ENCODE results near the gene HOXD13.

The HOXD13 gene

DNA sequence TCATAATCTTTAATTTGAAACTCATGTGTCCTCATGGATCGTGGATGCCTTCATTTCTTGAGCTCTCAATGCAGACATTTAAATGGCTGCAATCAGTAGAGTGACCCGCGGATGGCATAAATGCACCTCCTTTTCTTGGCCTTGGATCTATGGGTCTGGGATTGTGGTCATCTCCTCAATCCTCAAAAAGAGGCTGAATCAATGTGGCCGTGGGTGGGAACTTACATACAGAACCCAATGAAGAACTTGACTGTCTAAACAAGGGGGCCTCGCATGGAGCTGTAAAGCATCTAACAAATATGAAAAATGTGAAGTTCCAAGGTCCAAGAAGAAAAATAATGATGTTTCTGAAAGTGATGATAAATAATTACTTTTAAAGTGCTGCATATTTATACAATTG is 2.9 kb downstream of the HOXD13 start:
- TF ChIP-seq FOXP2 (optimal IDR thresholded peaks at IDR 0.05; ENCODE audit: borderline replicate concordance, extremely low read depth, extremely low read length, insufficient read depth) (no peak), TAF1 (IDR thresholded peaks at IDR 0.05; ENCODE audit: borderline replicate concordance, insufficient read depth, low read length) (no peak), POLR2AphosphoS5 (IDR thresholded peaks at IDR 0.05; ENCODE audit: low read depth, low read length) (no peak), SIN3A (IDR thresholded peaks at IDR 0.05; ENCODE audit: borderline replicate concordance, insufficient read depth, low read length) (no peak)
- TF ChIP-seq, protein P1, sequence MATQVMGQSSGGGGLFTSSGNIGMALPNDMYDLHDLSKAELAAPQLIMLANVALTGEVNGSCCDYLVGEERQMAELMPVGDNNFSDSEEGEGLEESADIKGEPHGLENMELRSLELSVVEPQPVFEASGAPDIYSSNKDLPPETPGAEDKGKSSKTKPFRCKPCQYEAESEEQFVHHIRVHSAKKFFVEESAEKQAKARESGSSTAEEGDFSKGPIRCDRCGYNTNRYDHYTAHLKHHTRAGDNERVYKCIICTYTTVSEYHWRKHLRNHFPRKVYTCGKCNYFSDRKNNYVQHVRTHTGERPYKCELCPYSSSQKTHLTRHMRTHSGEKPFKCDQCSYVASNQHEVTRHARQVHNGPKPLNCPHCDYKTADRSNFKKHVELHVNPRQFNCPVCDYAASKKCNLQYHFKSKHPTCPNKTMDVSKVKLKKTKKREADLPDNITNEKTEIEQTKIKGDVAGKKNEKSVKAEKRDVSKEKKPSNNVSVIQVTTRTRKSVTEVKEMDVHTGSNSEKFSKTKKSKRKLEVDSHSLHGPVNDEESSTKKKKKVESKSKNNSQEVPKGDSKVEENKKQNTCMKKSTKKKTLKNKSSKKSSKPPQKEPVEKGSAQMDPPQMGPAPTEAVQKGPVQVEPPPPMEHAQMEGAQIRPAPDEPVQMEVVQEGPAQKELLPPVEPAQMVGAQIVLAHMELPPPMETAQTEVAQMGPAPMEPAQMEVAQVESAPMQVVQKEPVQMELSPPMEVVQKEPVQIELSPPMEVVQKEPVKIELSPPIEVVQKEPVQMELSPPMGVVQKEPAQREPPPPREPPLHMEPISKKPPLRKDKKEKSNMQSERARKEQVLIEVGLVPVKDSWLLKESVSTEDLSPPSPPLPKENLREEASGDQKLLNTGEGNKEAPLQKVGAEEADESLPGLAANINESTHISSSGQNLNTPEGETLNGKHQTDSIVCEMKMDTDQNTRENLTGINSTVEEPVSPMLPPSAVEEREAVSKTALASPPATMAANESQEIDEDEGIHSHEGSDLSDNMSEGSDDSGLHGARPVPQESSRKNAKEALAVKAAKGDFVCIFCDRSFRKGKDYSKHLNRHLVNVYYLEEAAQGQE (IDR thresholded peaks at IDR 0.05; ENCODE audit: insufficient read depth in 1 of 2, low read depth in 2 of 2, low read length in 2 of 2) = no peak

DNA sequence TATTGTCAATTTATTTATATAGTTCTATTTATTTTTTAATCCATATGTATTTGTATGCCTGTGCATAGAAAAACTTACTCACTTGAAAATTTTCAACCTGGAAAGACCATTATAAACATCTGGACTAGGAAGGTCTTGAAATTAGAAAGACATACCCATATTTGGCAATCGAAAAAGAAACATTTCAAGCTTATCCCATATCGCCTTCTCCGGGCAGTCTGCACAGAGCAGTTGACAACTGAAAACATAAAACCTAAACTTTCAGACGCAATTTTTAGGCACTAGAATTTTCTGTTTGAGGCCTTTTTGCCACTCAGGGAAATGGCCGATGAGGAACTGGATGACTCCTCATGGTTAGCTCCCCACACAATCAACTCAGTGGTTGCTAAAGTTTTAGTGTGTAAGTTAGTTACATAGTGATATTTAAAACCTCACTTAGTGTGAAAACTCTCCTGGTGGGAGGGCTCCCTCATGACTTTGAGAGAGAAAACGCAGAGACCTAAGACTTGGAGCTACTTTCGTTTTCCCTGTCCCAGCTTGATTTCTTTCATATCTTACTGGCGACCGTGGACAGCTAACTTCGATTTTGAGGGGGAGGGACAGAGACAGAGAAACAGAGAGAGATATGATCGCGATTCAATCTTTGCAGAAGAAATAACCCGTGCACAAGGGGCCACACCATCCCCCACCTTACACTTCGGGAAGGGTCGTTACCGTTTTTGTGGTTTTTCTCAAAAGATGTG is 3.9 kb downstream of the HOXD13 start:
- TF ChIP-seq, protein P1 (IDR thresholded peaks at IDR 0.05; ENCODE audit: insufficient read depth in 1 of 2, low read depth in 2 of 2, low read length in 2 of 2) = no peak
- TF ChIP-seq SIN3A (IDR thresholded peaks at IDR 0.05; ENCODE audit: borderline replicate concordance, insufficient read depth, low read length) = no peak
- TF ChIP-seq POLR2AphosphoS5 (IDR thresholded peaks at IDR 0.05; ENCODE audit: low read depth, low read length) = no peak
- TF ChIP-seq FOXP2 (optimal IDR thresholded peaks at IDR 0.05; ENCODE audit: borderline replicate concordance, extremely low read depth, extremely low read length, insufficient read depth) = no peak
- no peak for TF ChIP-seq TAF1 (IDR thresholded peaks at IDR 0.05; ENCODE audit: borderline replicate concordance, insufficient read depth, low read length)

DNA sequence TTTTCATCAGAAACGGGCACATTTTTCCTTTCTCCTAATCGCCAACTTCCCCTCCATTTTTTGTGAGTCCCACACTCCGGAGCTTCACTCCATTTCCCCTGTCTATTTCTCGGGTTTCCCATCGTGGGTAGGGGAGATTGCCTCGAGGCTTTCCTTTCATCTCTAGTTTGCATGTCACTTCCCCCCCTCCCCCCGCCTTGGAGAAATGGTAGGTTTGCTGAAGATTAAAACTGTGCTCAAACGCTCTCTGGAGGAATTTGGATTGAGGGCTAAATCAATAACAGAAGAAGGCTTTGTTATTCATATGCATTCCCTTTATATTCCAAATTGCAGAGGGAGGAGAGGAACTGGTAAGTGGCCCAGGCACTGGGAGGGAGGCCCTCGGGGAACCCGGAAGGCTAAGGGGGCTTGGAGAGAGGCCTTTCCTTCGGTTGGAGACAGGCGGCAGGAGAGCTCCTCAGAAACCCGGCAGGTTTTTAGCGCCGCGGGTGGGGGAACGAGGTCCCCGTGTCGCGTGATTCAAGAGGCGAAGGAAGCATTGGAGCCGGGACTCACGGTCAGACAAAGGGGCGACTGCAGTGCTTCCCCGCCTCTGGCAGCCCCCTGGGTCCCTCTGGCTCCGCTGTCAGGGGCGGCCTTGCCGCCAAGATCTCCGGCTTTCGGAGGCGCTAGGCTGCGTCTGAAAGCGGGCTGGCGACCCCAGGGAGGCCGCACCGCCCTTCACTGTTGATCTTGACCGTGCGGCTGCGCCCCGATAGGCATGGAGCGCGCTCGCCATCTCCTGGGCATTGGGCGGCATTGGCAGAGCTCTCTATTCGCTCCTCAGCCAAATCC is 4.7 kb downstream of the HOXD13 start:
- no peak for TF ChIP-seq TAF1 (IDR thresholded peaks at IDR 0.05; ENCODE audit: borderline replicate concordance, insufficient read depth, low read length)
- TF ChIP-seq, protein P1 (IDR thresholded peaks at IDR 0.05; ENCODE audit: insufficient read depth in 1 of 2, low read depth in 2 of 2, low read length in 2 of 2) = no peak
- TF ChIP-seq SIN3A (IDR thresholded peaks at IDR 0.05; ENCODE audit: borderline replicate concordance, insufficient read depth, low read length) = no peak

DNA sequence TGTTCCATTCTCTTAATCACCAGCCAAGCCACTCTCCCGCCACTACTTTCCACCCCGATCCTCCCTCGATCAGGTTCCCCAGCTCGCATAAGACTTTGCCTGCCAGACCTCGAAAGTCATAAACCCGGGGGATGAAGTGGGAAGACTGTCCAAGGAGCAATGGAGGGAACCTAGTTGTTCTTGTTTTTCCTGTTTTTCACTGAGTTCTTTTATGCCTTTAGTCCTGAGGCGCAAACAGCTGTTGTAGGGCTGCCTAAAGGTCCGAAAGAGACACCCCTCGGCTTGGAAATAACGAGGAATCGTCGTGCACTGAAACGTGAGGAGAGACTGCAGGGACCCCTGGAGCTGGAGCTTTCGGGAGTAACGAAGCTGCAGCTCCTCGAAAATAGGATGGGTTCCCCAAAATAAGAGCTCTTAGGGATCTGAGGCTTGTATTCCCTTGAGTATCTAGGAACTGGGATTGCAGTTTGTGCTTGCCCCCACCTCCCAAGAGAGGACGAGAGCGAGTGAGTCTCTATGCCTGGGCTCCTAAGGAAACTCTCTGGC is 5.4 kb downstream of the HOXD13 start:
- TF ChIP-seq TAF1 (IDR thresholded peaks at IDR 0.05; ENCODE audit: borderline replicate concordance, insufficient read depth, low read length) (no peak), SIN3A (IDR thresholded peaks at IDR 0.05; ENCODE audit: borderline replicate concordance, insufficient read depth, low read length) (no peak), FOXP2 (optimal IDR thresholded peaks at IDR 0.05; ENCODE audit: borderline replicate concordance, extremely low read depth, extremely low read length, insufficient read depth) (no peak), POLR2AphosphoS5 (IDR thresholded peaks at IDR 0.05; ENCODE audit: low read depth, low read length) (no peak)
- TF ChIP-seq, protein P1 (IDR thresholded peaks at IDR 0.05; ENCODE audit: insufficient read depth in 1 of 2, low read depth in 2 of 2, low read length in 2 of 2) = no peak

All from PFSK-1 (cell line).